Ovary (tissue), 9 donors: ENCODE data around the gene SH3RF1. TPM values are rescaled to one million over a fixed set of nuclear protein-coding genes. Genes with fewer than 3 reads are reported as not detected.
"Not testable (repeated sequence)": the region's sequence is repeated elsewhere in the genome, so short reads cannot be mapped to it uniquely, and the experiment has no call there.

Source experiments
- DNase-seq, 5 donors: peaks; one replicate each; pipeline ENCODE4 v3.0.0-alpha.2; 2019 to 2020
- H3K27ac ChIP-seq, 2 donors: fragments of 200-600 bp; one replicate each; pipeline versions ENCODE4 v1.5.1 to v1.8.0; 2019 to 2022
- H3K27me3 ChIP-seq: fragments of 200-600 bp; one replicate; pipeline ENCODE4 v1.8.0; 2022
- H3K36me3 ChIP-seq: fragments of 200-600 bp; sonication (generic); one replicate; pipeline ENCODE4 v1.5.1; 2019
- H3K4me1 ChIP-seq: one replicate; pipeline ENCODE4 v1.8.1; 2013; ENCODE audit warnings: mild to moderate bottlenecking, moderate library complexity; ENCODE audit not compliant: insufficient read depth
- H3K4me3 ChIP-seq: fragments of 200-600 bp; sonication (generic); one replicate; pipeline ENCODE4 v1.5.1; 2017
- H3K9me3 ChIP-seq, 2 donors: fragments of 200-600 bp in 1 of 2; sonication (generic) in 1 of 2; one replicate each; pipeline versions ENCODE4 v1.5.1 to v1.8.1; 2013 to 2019; ENCODE audit warnings: mild to moderate bottlenecking in 1 of 2, moderate library complexity in 1 of 2
- CTCF ChIP-seq, 3 donors: fragments of 450-650 bp in 2 of 3; fragments of 200-600 bp in 1 of 3; IDR thresholded peaks; one replicate each; pipeline versions ENCODE4 v1.5.1 to v1.8.0; 2016 to 2022; ENCODE audit warnings: antibody characterized with exemption in 3 of 3, mild to moderate bottlenecking in 1 of 3
- EP300 ChIP-seq: sonication (generic); formaldehyde crosslinking; IDR thresholded peaks from one replicate; pipeline ENCODE4 v1.6.1; 2017; ENCODE audit warnings: antibody characterized with exemption
- POLR2A ChIP-seq: fragments of 450-650 bp; IDR thresholded peaks from one replicate; pipeline ENCODE4 v1.6.1; 2017; ENCODE audit warnings: antibody characterized with exemption, mild to moderate bottlenecking, moderate library complexity
- WGBS, 3 donors: extraction: QIAGEN DNeasy Blood & Tissue Kit in 1 of 3; methylation state at CpG; one replicate each; pipeline versions ENCODE4 v1.1.5 to v1.1.7; 2013 to 2017; 5-methylcytosine and 5-hydroxymethylcytosine counted together
- intact Hi-C, 4 donors: fragments of 100-400 bp; cut with DNase I; formaldehyde crosslinking; loops; one replicate each; pipeline versions ENCODE4 v1.11.0 to v1.15.1; 2022 to 2023
- polyA plus RNA-seq, 2 donors: library from polyadenylated mRNA; stranded (reverse); fragments of 200-250 nt in 1 of 2; fragments of 350-450 nt in 1 of 2; fragmentation: Illumina TruSeq in 1 of 2; extraction: RNeasy Lipid Tissue Mini Kit (QIAGEN cat#74804) in 1 of 2; gene quantifications; one replicate each; pipeline ENCODE4 v1.2.3, GENCODE V29; 2013 to 2014
- total RNA-seq, 7 donors: library from RNA; depleted of rRNA in 2 of 7; stranded (reverse); fragments of >200 nt in 2 of 7; fragmentation: NEBNext Ultra II Directional in 3 of 7; extraction: Animal tissue kit (Norgen Biotek cat#: 25700) in 3 of 7; gene quantifications; one replicate each; pipeline versions ENCODE4 v1.1.0 to v1.2.4, GENCODE V29; 2016 to 2023
- donor health status: DM: no; HTN: no; CAD: no; lungs with moderate emphysema.
- donor health status: DM: no; HTN: no; CAD: no.
- donor health status: Bipolar disorder and iron deficiency.
- donor health status: DM: yes; HTN: yes; CAD: no.
- donor health status: DM: no; HTN: no; CAD: no.
- donor health status: DM: yes; HTN: yes; CAD: no.

The SH3RF1 gene
- total and polyA plus RNA-seq, 9 donors: 8.2 to 32.6 (median 22.3) TPM

GRCh38 chr4:169305651-169306050 lies 34.9 kb upstream of the SH3RF1 start:
- no peak for DNase-seq
- 64 to 83% (median 78%) methylated on average over 2 of the region's 2 CpGs for WGBS, 3 donors
- Histone ChIP-seq H3K27me3 (no peaks in the 10 kb centered on the region), H3K9me3 (no peaks in the 10 kb centered on the region), H3K4me1 (no peaks in the 10 kb centered on the region), H3K36me3 (no peaks in the 10 kb centered on the region), H3K27ac (no peak overlapping the region), H3K4me3 (no peak overlapping the region)
- intact Hi-C loops: no loop called here
- TF ChIP-seq POLR2A: no peak
- TF ChIP-seq EP300: no peak
- TF ChIP-seq CTCF (IDR thresholded peaks at IDR 0.05): no peak

DNA sequence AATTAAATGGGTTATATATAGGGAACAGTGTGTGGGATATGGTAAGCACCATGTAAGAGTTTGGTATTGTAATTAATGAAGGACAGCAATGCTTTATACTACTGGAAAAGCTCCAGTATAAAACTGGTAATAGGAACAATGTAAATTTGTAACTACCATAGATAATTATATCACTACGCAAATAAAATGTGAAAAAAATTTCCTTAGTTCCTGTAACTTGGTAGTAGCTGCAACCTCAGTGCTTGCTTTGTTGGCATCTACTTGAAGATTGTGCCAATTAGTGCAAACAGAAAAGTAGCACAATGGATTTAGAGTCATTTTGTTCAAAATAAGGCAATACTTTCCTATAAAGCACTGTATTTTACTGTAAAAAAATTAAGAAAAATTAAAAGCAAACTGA lies 34.4 kb upstream of the SH3RF1 start:
- DNase-seq: no peak
- intact Hi-C loops: no loop called here
- Histone ChIP-seq H3K9me3 (no peaks in the 10 kb centered on the region), H3K4me1 (no peaks in the 10 kb centered on the region), H3K4me3 (no peak overlapping the region), H3K27me3 (no peaks in the 10 kb centered on the region), H3K36me3 (no peaks in the 10 kb centered on the region), H3K27ac (no peak overlapping the region)
- 0 to 47% (median 0%) methylated on average over 1 of the region's 1 CpG for WGBS, 3 donors
- no peak for TF ChIP-seq POLR2A
- no peak for TF ChIP-seq CTCF (IDR thresholded peaks at IDR 0.05)

- no peak overlapping the region for H3K4me3 ChIP-seq
- TF ChIP-seq EP300: no peak
- no peak for TF ChIP-seq CTCF (IDR thresholded peaks at IDR 0.05)
- no peak for TF ChIP-seq POLR2A
- H3K27ac ChIP-seq: no peak overlapping the region
- H3K27me3 ChIP-seq: no peaks in the 10 kb centered on the region
- H3K4me1 ChIP-seq: no peaks in the 10 kb centered on the region
- intact Hi-C loops: no loop called here
- H3K36me3 ChIP-seq: no peaks in the 10 kb centered on the region
- H3K9me3 ChIP-seq: no peaks in the 10 kb centered on the region
- DNase-seq: no peak
Measured at GRCh38 chr4:169295822-169296221, 25.1 kb upstream of the SH3RF1 start.

DNA sequence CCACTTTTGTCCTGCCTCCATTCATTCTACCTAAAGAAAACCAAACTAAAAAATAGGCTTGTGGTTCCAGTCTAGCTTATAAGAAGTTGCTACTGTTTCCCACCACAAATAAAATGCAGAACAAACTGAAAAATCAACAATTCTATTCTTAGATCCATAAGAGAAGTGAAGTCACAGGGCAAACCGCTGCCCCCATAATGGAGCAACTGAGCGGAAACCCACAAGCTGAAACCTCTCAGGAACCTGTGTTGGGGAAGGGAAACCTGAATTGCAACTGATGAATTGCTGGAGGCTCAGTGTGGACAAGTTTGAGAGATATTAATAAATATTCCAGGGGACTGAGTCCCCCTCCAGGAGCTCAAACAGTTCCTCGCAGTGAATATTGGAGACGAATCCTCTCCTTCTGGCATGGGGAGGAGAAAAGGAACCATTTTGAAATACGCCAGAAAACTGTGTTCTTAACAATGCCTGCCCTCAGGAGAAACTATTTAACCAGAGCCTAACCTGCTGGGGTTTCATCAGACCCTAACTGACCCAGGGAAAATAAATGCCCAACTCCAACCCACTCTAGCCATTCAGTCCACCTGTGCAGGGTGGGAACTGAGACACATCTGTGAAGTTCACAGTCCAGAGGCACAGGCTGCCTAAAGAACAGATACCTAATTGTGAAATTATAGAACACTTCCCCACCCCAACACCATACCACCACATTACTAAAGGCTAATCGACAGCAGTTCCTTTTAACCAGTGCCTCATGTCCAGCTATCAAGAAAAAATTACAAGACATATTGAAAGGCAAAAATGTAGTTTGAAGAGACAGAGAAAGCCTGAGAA lies 22.8 kb upstream of the SH3RF1 start:
- Histone ChIP-seq H3K27ac (no peak overlapping the region), H3K4me1 (no peaks in the 10 kb centered on the region), H3K27me3 (no peaks in the 10 kb centered on the region), H3K4me3 (no peak overlapping the region), H3K9me3 (no peaks in the 10 kb centered on the region), H3K36me3 (no peaks in the 10 kb centered on the region)
- no peak for TF ChIP-seq EP300
- TF ChIP-seq POLR2A: no peak
- no peak for DNase-seq
- intact Hi-C loops: no loop called here
- 73 to 92% (median 81%) methylated on average over 6 of the region's 6 CpGs for WGBS, 3 donors

DNA sequence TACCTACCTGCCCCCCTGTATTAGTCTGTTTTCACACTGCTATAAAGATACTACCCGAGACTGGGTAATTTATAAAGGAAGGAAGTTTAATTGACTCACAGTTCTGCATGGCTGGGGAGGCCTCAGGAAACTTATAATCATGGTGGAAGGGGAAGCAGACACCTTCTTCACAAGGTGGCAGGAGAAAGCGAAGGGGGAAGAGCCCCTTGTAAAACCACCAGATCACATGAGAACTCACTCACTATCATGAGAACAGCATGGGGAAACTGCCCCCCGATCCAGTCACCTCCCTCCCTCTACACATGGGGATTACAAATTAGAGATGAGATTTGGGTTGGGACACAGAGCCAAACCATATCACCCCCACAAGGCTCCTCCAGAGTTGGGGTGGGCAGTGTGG lies 17.2 kb upstream of the SH3RF1 start:
- H3K27me3 ChIP-seq, H3K9me3 ChIP-seq, H3K36me3 ChIP-seq, H3K27ac ChIP-seq, intact Hi-C loops, H3K4me1 ChIP-seq, H3K4me3 ChIP-seq, DNase-seq: not testable (repeated sequence)
- WGBS, 3 donors: 77 to 90% (median 85%) methylated on average over 3 of the region's 3 CpGs
